Tibial nerve (tissue), 4 donors: ENCODE data around the gene ABCB1. TPM values are rescaled to one million over a fixed set of nuclear protein-coding genes. Genes with fewer than 3 reads are reported as not detected.
A peak's percentile ranks its signal among the peaks of the same experiment; 100 is the strongest.

Experiments used
- DNase-seq, 2 donors: peaks; one replicate each; pipeline ENCODE4 v3.0.0-alpha.2; 2019; ENCODE audit warnings: low spot score in 2 of 2
- H3K27ac ChIP-seq, 4 donors: fragments of 200-600 bp; sonication (generic) in 3 of 4; one replicate each; pipeline ENCODE4 v1.5.1; 2017 to 2019; ENCODE audit warnings: mild to moderate bottlenecking in 1 of 4
- H3K27me3 ChIP-seq, 2 donors: fragments of 200-600 bp; sonication (generic) in 1 of 2; one replicate each; pipeline versions ENCODE4 v1.5.1 to v1.6.0; 2017 to 2019
- H3K36me3 ChIP-seq, 3 donors: fragments of 200-600 bp; sonication (generic); one replicate each; pipeline ENCODE4 v1.5.1; 2018 to 2019
- H3K4me1 ChIP-seq, 4 donors: fragments of 200-600 bp; sonication (generic) in 3 of 4; one replicate each; pipeline ENCODE4 v1.5.1; 2017 to 2019
- H3K4me3 ChIP-seq, 4 donors: fragments of 200-600 bp; sonication (generic) in 3 of 4; one replicate each; pipeline ENCODE4 v1.5.1; 2017 to 2019; ENCODE audit warnings: mild to moderate bottlenecking in 1 of 4, moderate library complexity in 1 of 4
- H3K9me3 ChIP-seq, 4 donors: fragments of 200-600 bp; sonication (generic) in 3 of 4; one replicate each; pipeline ENCODE4 v1.5.1; 2017 to 2019
- EP300 ChIP-seq, 2 donors: sonication (generic); formaldehyde crosslinking; IDR thresholded peaks; one replicate each; pipeline ENCODE4 v1.6.1; 2017; ENCODE audit warnings: antibody characterized with exemption in 2 of 2, mild to moderate bottlenecking in 1 of 2
- POLR2A ChIP-seq, 2 donors: fragments of 450-650 bp; IDR thresholded peaks; one replicate each; pipeline ENCODE4 v1.6.1; 2017; ENCODE audit warnings: antibody characterized with exemption in 2 of 2, mild to moderate bottlenecking in 2 of 2, moderate library complexity in 2 of 2
- WGBS, 2 donors: methylation state at CpG; one replicate each; pipeline ENCODE4 v1.1.5; 2018; 5-methylcytosine and 5-hydroxymethylcytosine counted together
- total RNA-seq, 4 donors: library from RNA; depleted of rRNA; stranded (reverse); fragments of >200 nt; gene quantifications; one replicate each; pipeline ENCODE4 v1.1.0, GENCODE V29; 2016
- TF ChIP-seq, protein P1 (sequence below), 5 experiments: fragments of 200-600 bp in 3 of 5; fragments of 450-650 bp in 2 of 5; sonication (generic) in 3 of 5; IDR thresholded peaks; one replicate each; pipeline ENCODE4 v1.5.1; 2016 to 2019; ENCODE audit warnings: antibody characterized with exemption in 5 of 5, mild to moderate bottlenecking in 3 of 5, moderate library complexity in 2 of 5

The ABCB1 gene
- total RNA-seq, 4 donors from 2014 or later = 12.8 to 36.0 (median 22.2) TPM

GRCh38 chr7:87628780-87629569 is 28.3 kb upstream of the ABCB1 start:
- no peaks in the 10 kb centered on the region for H3K9me3 ChIP-seq
- no peaks in the 10 kb centered on the region for H3K36me3 ChIP-seq
- peaks cover 0 to 19% (median 4%) of the 10 kb centered on the region in 4 donors for H3K4me1 ChIP-seq
- peaks cover 0 to 5% of the 10 kb centered on the region in 2 donors for H3K27me3 ChIP-seq
- H3K4me3 ChIP-seq = peak overlapping the region; percentile 48 to 76 (median 68)
- TF ChIP-seq EP300 (IDR thresholded peaks at IDR 0.05) = no peak
- no peak for TF ChIP-seq POLR2A (IDR thresholded peaks at IDR 0.05)
- TF ChIP-seq, protein P1, sequence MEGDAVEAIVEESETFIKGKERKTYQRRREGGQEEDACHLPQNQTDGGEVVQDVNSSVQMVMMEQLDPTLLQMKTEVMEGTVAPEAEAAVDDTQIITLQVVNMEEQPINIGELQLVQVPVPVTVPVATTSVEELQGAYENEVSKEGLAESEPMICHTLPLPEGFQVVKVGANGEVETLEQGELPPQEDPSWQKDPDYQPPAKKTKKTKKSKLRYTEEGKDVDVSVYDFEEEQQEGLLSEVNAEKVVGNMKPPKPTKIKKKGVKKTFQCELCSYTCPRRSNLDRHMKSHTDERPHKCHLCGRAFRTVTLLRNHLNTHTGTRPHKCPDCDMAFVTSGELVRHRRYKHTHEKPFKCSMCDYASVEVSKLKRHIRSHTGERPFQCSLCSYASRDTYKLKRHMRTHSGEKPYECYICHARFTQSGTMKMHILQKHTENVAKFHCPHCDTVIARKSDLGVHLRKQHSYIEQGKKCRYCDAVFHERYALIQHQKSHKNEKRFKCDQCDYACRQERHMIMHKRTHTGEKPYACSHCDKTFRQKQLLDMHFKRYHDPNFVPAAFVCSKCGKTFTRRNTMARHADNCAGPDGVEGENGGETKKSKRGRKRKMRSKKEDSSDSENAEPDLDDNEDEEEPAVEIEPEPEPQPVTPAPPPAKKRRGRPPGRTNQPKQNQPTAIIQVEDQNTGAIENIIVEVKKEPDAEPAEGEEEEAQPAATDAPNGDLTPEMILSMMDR (IDR thresholded peaks at IDR 0.05) = no peak
- DNase-seq = no peak
- H3K27ac ChIP-seq = peak overlapping the region in 3 of 4 donors; percentile 17 to 70 (median 68)
- WGBS, 2 donors = 10 to 26% methylated on average over 8 to 25 of the region's 39 CpGs

GRCh38 chr7:87627634-87627994 is 26.9 kb upstream of the ABCB1 start:
- no peak for DNase-seq
- TF ChIP-seq EP300 (IDR thresholded peaks at IDR 0.05) (no peak), POLR2A (IDR thresholded peaks at IDR 0.05) (no peak)
- TF ChIP-seq, protein P1 (IDR thresholded peaks at IDR 0.05) = no peak

GRCh38 chr7:87625101-87625500 is 24.4 kb upstream of the ABCB1 start:
- no peak for TF ChIP-seq POLR2A (IDR thresholded peaks at IDR 0.05)
- TF ChIP-seq, protein P1 (IDR thresholded peaks at IDR 0.05) = no peak
- no peak for TF ChIP-seq EP300 (IDR thresholded peaks at IDR 0.05)
- Histone ChIP-seq H3K4me1 (peaks cover 0 to 19% (median 4%) of the 10 kb centered on the region in 4 donors), H3K4me3 (no peak overlapping the region), H3K36me3 (no peaks in the 10 kb centered on the region), H3K27ac (no peak overlapping the region), H3K27me3 (peaks cover 0 to 5% of the 10 kb centered on the region in 2 donors), H3K9me3 (no peaks in the 10 kb centered on the region)
- WGBS, 2 donors = 89 to 91% methylated on average over 15 of the region's 15 CpGs
- no peak for DNase-seq

More at GRCh38 chr7:87627634-87627994, 26.9 kb upstream of the ABCB1 start:
- Histone ChIP-seq H3K27ac (peak overlapping the region in 1 of 4 donors; percentile 70), H3K36me3 (no peaks in the 10 kb centered on the region), H3K9me3 (no peaks in the 10 kb centered on the region), H3K4me1 (peaks cover 0 to 19% (median 4%) of the 10 kb centered on the region in 4 donors), H3K4me3 (peak overlapping the region; percentile 48 to 76 (median 68)), H3K27me3 (peaks cover 0 to 5% of the 10 kb centered on the region in 2 donors)
- WGBS, 2 donors = 2 to 4% methylated on average over 22 to 27 of the region's 30 CpGs

GRCh38 chr7:87624628-87625027 is 23.9 kb upstream of the ABCB1 start:
- Histone ChIP-seq H3K36me3 (no peaks in the 10 kb centered on the region), H3K9me3 (no peaks in the 10 kb centered on the region), H3K27me3 (peaks cover 0 to 5% of the 10 kb centered on the region in 2 donors), H3K27ac (no peak overlapping the region), H3K4me3 (no peak overlapping the region), H3K4me1 (peaks cover 0 to 19% (median 4%) of the 10 kb centered on the region in 4 donors)
- TF ChIP-seq, protein P1 (IDR thresholded peaks at IDR 0.05) = no peak
- TF ChIP-seq POLR2A (IDR thresholded peaks at IDR 0.05) = no peak
- TF ChIP-seq EP300 (IDR thresholded peaks at IDR 0.05) = no peak
- WGBS, 2 donors = 83 to 87% methylated on average over 7 of the region's 7 CpGs
- no peak for DNase-seq

- H3K4me1 ChIP-seq = no peaks in the 10 kb centered on the region
- no peaks in the 10 kb centered on the region for H3K9me3 ChIP-seq
- no peaks in the 10 kb centered on the region for H3K36me3 ChIP-seq
- no peak overlapping the region for H3K27ac ChIP-seq
- 59 to 67% methylated on average over 1 of the region's 1 CpG for WGBS, 2 donors
- TF ChIP-seq POLR2A (IDR thresholded peaks at IDR 0.05) (no peak), EP300 (IDR thresholded peaks at IDR 0.05) (no peak)
- TF ChIP-seq, protein P1 (IDR thresholded peaks at IDR 0.05) = no peak
- H3K27me3 ChIP-seq = no peaks in the 10 kb centered on the region
- H3K4me3 ChIP-seq = no peak overlapping the region
- no peak for DNase-seq
Measured at GRCh38 chr7:87615197-87615596, 14.5 kb upstream of the ABCB1 start.
